K562 (cell line): ENCODE measurements around the gene RHBG. TPM values are rescaled to one million over a fixed set of nuclear protein-coding genes. Genes with fewer than 3 reads are reported as not detected.

Experiments
- ATAC-seq: fragments of 200-7000 bp; cut with Tn5 transposase; 3 replicates; pipeline ENCODE4 v1.9.1; 2020; ENCODE audit warnings: moderate library complexity
- BruUV-seq: library from RNA; stranded (reverse); fragments of 400-500 nt; replicated peaks from 2 replicates; lab custom pipeline; 2021; lab: Mats Ljungman, UMichigan
- CTCF ChIA-PET: fragments of 300-600 bp; formaldehyde crosslinking; extraction: SDS; loops from one replicate; lab custom pipeline; 2021; ENCODE audit warnings: low intra/inter-chr PET ratio; lab: Yijun Ruan, JAX
- POLR2A ChIA-PET: fragments of 300-600, 350-650 bp; sonication (Branson Sonifier 250); formaldehyde crosslinking; extraction: SDS; loops from one replicate; lab custom pipeline; 2021; ENCODE audit warnings: antibody characterized with exemption, inconsistent platforms; lab: Yijun Ruan, JAX
- DNase-seq, 4 experiments: peaks; one replicate each; pipeline versions ENCODE4 v3.0.0 to v3.0.0-alpha.2; 2011 to 2018; ENCODE audit warnings: low spot score in 3 of 4, mixed read lengths in 3 of 4; ENCODE audit errors: extremely low read depth in 1 of 4
- FAIRE-seq: peaks from 2 replicates; lab custom pipeline; 2011; peaks lifted over from hg19 to GRCh38; lab: Jason Lieb, UNC
- H2AFZ ChIP-seq: 2 replicates; pipeline ENCODE4 v1.6.0; 2011; ENCODE audit warnings: low read depth, low read length, control low read depth, inconsistent platforms
- H3K27ac ChIP-seq: fragments of 200-600 bp; 3 replicates; pipeline ENCODE4 v1.8.0; 2011; ENCODE audit warnings: low read depth, mild to moderate bottlenecking, control low read depth, inconsistent platforms, low read length, moderate library complexity, mixed read lengths; ENCODE audit errors: extremely low read depth
- H3K27me3 ChIP-seq, 2 experiments: fragments of 300-600 bp in 1 of 2; 2 replicates in 1 of 2; 3 replicates in 1 of 2; pipeline versions ENCODE4 v1.6.0 to v1.8.0; 2011; ENCODE audit warnings: inconsistent platforms in 2 of 2, low read length in 2 of 2, mild to moderate bottlenecking in 1 of 2, mixed read lengths in 1 of 2, moderate library complexity in 1 of 2; ENCODE audit not compliant: control insufficient read depth in 2 of 2, insufficient read depth in 2 of 2
- H3K36me3 ChIP-seq: fragments of 300-600 bp; 3 replicates; pipeline ENCODE4 v1.8.0; 2011; ENCODE audit warnings: mild to moderate bottlenecking, low read length, inconsistent platforms; ENCODE audit not compliant: control insufficient read depth, insufficient read depth
- H3K4me1 ChIP-seq, 2 experiments: fragments of 200-600 bp in 1 of 2; replicated peaks in 1 of 2; 2 replicates in 1 of 2; 3 replicates in 1 of 2; pipeline versions ENCODE4 v1.5.1 to v1.8.0; 2011; ENCODE audit warnings: inconsistent platforms in 2 of 2, low read length in 2 of 2, mild to moderate bottlenecking in 1 of 2, mixed read lengths in 1 of 2, moderate library complexity in 1 of 2; ENCODE audit not compliant: control insufficient read depth in 2 of 2, insufficient read depth in 2 of 2
- H3K4me2 ChIP-seq: 2 replicates; pipeline ENCODE4 v1.6.1; 2011; ENCODE audit warnings: low read length, control low read depth, inconsistent platforms, mixed read lengths; ENCODE audit not compliant: insufficient read depth
- H3K4me3 ChIP-seq: fragments of 200-600 bp; sonication (generic), shearing (Covaris generic); 2 replicates; pipeline ENCODE4 v1.5.1; 2016; ENCODE audit warnings: control low read depth, inconsistent platforms
- H3K79me2 ChIP-seq: fragments of 200-600 bp; 3 replicates; pipeline ENCODE4 v1.8.0; 2011; ENCODE audit warnings: low read length, inconsistent platforms; ENCODE audit not compliant: control insufficient read depth, insufficient read depth
- H3K9ac ChIP-seq, 2 experiments: 2 replicates each; pipeline versions ENCODE4 v1.6.0 to v1.6.1; 2011; ENCODE audit warnings: low read depth in 2 of 2, low read length in 2 of 2, control low read depth in 1 of 2, inconsistent platforms in 1 of 2, mild to moderate bottlenecking in 1 of 2, mixed read lengths in 1 of 2; ENCODE audit not compliant: insufficient read depth in 1 of 2
- H3K9me1 ChIP-seq: one replicate; pipeline ENCODE4 v1.6.0; 2011; ENCODE audit warnings: inconsistent platforms, mild to moderate bottlenecking, low read length, moderate library complexity; ENCODE audit not compliant: control insufficient read depth, insufficient read depth
- H3K9me3 ChIP-seq: replicated peaks from 2 replicates; pipeline ENCODE4 v1.5.1; 2011; ENCODE audit warnings: low read depth, low read length, inconsistent platforms; ENCODE audit not compliant: control insufficient read depth, insufficient read depth
- H4K20me1 ChIP-seq: replicated peaks from 2 replicates; pipeline ENCODE4 v1.6.1; 2011; ENCODE audit warnings: low read length, inconsistent platforms, mixed read lengths; ENCODE audit not compliant: control insufficient read depth, insufficient read depth
- ARID3B ChIP-seq: fragments of 250-450 bp; sonication (Bioruptor Pico); IDR thresholded peaks from 2 replicates; pipeline ENCODE4 v1.4.0; 2020; ENCODE audit warnings: borderline replicate concordance
- ATF6 ChIP-seq: sonication (generic); formaldehyde crosslinking; IDR thresholded peaks from 2 replicates; pipeline ENCODE4 v1.4.0; 2020; ENCODE audit warnings: mild to moderate bottlenecking, missing genetic modification reagents
- HMGXB4 ChIP-seq: sonication (generic); formaldehyde crosslinking; IDR thresholded peaks from 2 replicates; pipeline ENCODE4 v1.8.1; 2023; ENCODE audit warnings: mild to moderate bottlenecking, missing genetic modification reagents
- ZBTB40 ChIP-seq, 2 experiments: fragments of 450-650 bp in 1 of 2; sonication (generic) in 1 of 2; formaldehyde crosslinking in 1 of 2; IDR thresholded peaks; 2 replicates each; pipeline versions ENCODE4 v1.7.1 to v1.9.0; 2016 to 2022; ENCODE audit warnings: inconsistent platforms in 1 of 2, mild to moderate bottlenecking in 1 of 2, missing genetic modification reagents in 1 of 2
- ZNF282 ChIP-seq: sonication (generic); formaldehyde crosslinking; IDR thresholded peaks from 2 replicates; pipeline ENCODE4 v1.8.1; 2023; ENCODE audit warnings: missing genetic modification reagents
- WGBS: fragments of 100-300 bp; shearing (Covaris generic); methylation state at CpG from one replicate; pipeline ENCODE4 v1.1.6; 2016; ENCODE audit warnings: low coverage, mixed read lengths; ENCODE audit not compliant: insufficient coverage; ENCODE audit errors: missing lambda C conversion rate; 5-methylcytosine and 5-hydroxymethylcytosine counted together
- in situ Hi-C: fragments of 300-500 bp; cut with MboI; formaldehyde crosslinking; loops from 4 replicates; pipeline ENCODE4 v1.15.0; 2018; ENCODE audit warnings: inconsistent platforms, mixed read lengths
- intact Hi-C: fragments of 100-400 bp; cut with micrococcal nuclease; formaldehyde crosslinking; loops from 2 replicates; pipeline ENCODE4 v1.14.2; 2022
- polyA plus RNA-seq, 8 experiments: library from polyadenylated mRNA; depleted of rRNA in 4 of 8; stranded (reverse) in 5 of 8; unstranded in 3 of 8; fragments of >200 nt; fragmentation: Nextera tagmentation in 2 of 8; fragmentation: Illumina TruSeq in 1 of 8; extraction: Ambion mirVana in 2 of 8; extraction: Trizol in 1 of 8; gene quantifications; 2 replicates each; pipeline versions ENCODE4 v1.2.1 to v1.2.3, GENCODE V29; 2011 to 2014; ENCODE audit warnings: inconsistent platforms in 1 of 8, missing spikeins in 1 of 8
- total RNA-seq, 7 experiments: library from RNA; depleted of rRNA in 6 of 7; stranded (reverse); fragments of >200 nt in 6 of 7; fragmentation: Illumina TruSeq in 2 of 7; extraction: Trizol in 2 of 7; gene quantifications; 2 replicates each; pipeline versions ENCODE4 v1.2.1 to v1.2.3, GENCODE V29; 2011 to 2021; ENCODE audit warnings: low replicate concordance in 1 of 7

Gene RHBG
- total and polyA plus RNA-seq, 9 of the 15 experiments (the other 6 are each of a cell fraction or from before 2014, with no cell fraction given) = not detected

- ChIA-PET CTCF (interaction anchor here (0.7 kb wide), 1 partner anchor 276 kb away, joined by 3 read pairs; no protein-coding TSS in a partner anchor), POLR2A (no interaction called here)
- H3K4me1 ChIP-seq = peaks cover 8 to 15% of the 10 kb centered on the region in 2 experiments; a peak in 4 of 5 replicates
- ATAC-seq (no peak), DNase-seq (no peak), FAIRE-seq (no peak)
- 0 out of 2 replicates have a peak, but pooled peaks cover under 1% of the 10 kb centered on the region for H4K20me1 ChIP-seq
- intact Hi-C loops (no loop called here), in situ Hi-C loops (no loop called here)
- H3K9me3 ChIP-seq = no peaks in the 10 kb centered on the region
- no peaks in the 10 kb centered on the region for H3K36me3 ChIP-seq
- no peak overlapping the region for H3K4me2 ChIP-seq
- WGBS = 0% methylated on average over 2 of the region's 2 CpGs
- no peak overlapping the region for H3K27ac ChIP-seq
- no peaks in the 10 kb centered on the region for H3K9me1 ChIP-seq
- no peaks in the 10 kb centered on the region for H3K79me2 ChIP-seq
- H3K27me3 ChIP-seq = peaks cover 0 to 8% of the 10 kb centered on the region in 2 experiments; a peak in 4 of 5 replicates
- H2AFZ ChIP-seq = no peak overlapping the region
- BruUV-seq = no TSS peak
- H3K9ac ChIP-seq = no peak overlapping the region
- H3K4me3 ChIP-seq = no peak overlapping the region
- 0 out of 2 replicates have a peak, but pooled peaks have one; percentile 24 for TF ChIP-seq ZBTB40 (IDR thresholded peaks at IDR 0.05)
- no peak for TF ChIP-seq ZBTB40 (CRISPR knock-in tag; IDR thresholded peaks at IDR 0.05)
- no peak for TF ChIP-seq ARID3B (CRISPR knock-in tag)
- TF ChIP-seq ZNF282 = no peak
- no peak for TF ChIP-seq HMGXB4 (CRISPR knock-in tag)
- TF ChIP-seq ATF6 (CRISPR knock-in tag) = no peak
Measured at GRCh38 chr1:156376146-156376545, 7.1 kb downstream of the RHBG start.
